GM21737 (cell line): Measurements from ENCODE around the gene REC114.
"Not testable (repeated sequence)": the region's sequence is repeated elsewhere in the genome, so short reads cannot be mapped to it uniquely, and the experiment has no call there.

Experiments used
- ATAC-seq: cut with Tn5 transposase; IDR thresholded peaks from one replicate; pipeline ENCODE4 v1.9.1; 2021; ENCODE audit warnings: mild to moderate bottlenecking, moderate library complexity; ENCODE audit not compliant: unreplicated experiment

REC114 gene

GRCh38 chr15:73454096-73454495 lies 11.1 kb downstream of the REC114 start:
- ATAC-seq = no peak

- no peak for ATAC-seq
Measured at GRCh38 chr15:73455876-73456275, 12.9 kb downstream of the REC114 start.

- ATAC-seq = no peak
Measured at GRCh38 chr15:73457334-73457733, 14.4 kb downstream of the REC114 start.

GRCh38 chr15:73460662-73461061 lies 17.7 kb downstream of the REC114 start:
- ATAC-seq = no peak

- no peak for ATAC-seq
Measured at GRCh38 chr15:73464602-73465001, 21.6 kb downstream of the REC114 start.

GRCh38 chr15:73467758-73468157 lies 24.8 kb downstream of the REC114 start:
- no peak for ATAC-seq

GRCh38 chr15:73474785-73475184 lies 31.8 kb downstream of the REC114 start:
- ATAC-seq = no peak

GRCh38 chr15:73476704-73477216 lies 33.8 kb downstream of the REC114 start:
- ATAC-seq = no peak

- ATAC-seq = no peak
Measured at GRCh38 chr15:73480050-73480449, 37.1 kb downstream of the REC114 start.

GRCh38 chr15:73482166-73482565 lies 39.2 kb downstream of the REC114 start:
- no peak for ATAC-seq

- ATAC-seq = no peak
Measured at GRCh38 chr15:73483053-73483452, 40.1 kb downstream of the REC114 start.

- ATAC-seq = no peak
Measured at GRCh38 chr15:73485372-73485771, 42.4 kb downstream of the REC114 start.

- ATAC-seq = not testable (repeated sequence)
Measured at GRCh38 chr15:73485885-73486284, 42.9 kb downstream of the REC114 start.

- no peak for ATAC-seq
Measured at GRCh38 chr15:73488698-73489097, 45.7 kb downstream of the REC114 start.

- ATAC-seq = no peak
Measured at GRCh38 chr15:73493922-73494321, 51.0 kb downstream of the REC114 start.

GRCh38 chr15:73495181-73495580 lies 52.2 kb downstream of the REC114 start:
- ATAC-seq = no peak

- no peak for ATAC-seq
Measured at GRCh38 chr15:73500696-73501095, 57.7 kb downstream of the REC114 start.

- ATAC-seq = no peak
Measured at GRCh38 chr15:73504885-73505284, 61.9 kb downstream of the REC114 start.

GRCh38 chr15:73515527-73515926 lies 72.6 kb downstream of the REC114 start:
- ATAC-seq = no peak

GRCh38 chr15:73517566-73517965 lies 74.6 kb downstream of the REC114 start:
- ATAC-seq = no peak

- no peak for ATAC-seq
Measured at GRCh38 chr15:73518180-73518862, 75.4 kb downstream of the REC114 start.

- ATAC-seq = no peak
Measured at GRCh38 chr15:73518876-73519733, 76.1 kb downstream of the REC114 start.
